ENCODE results near the gene NKAPD1. TPM values are rescaled to one million over a fixed set of nuclear protein-coding genes. Genes with fewer than 3 reads are reported as not detected.

Gene NKAPD1
- total and polyA plus RNA-seq, 9 of the 15 experiments (the other 6 are each of a cell fraction or from before 2014, with no cell fraction given), result 14.1 to 73.5 (median 29.3) TPM

GRCh38 chr11:112086422-112087191 lies 12.5 kb downstream of the NKAPD1 start, which contains the start of the genes SDHD and TIMM8B (continued):
- TF ChIP-seq HMGXB4 (CRISPR knock-in tag; IDR thresholded peaks at IDR 0.05), result peak; percentile 76; the same call in 1 of the 2 replicates
- TF ChIP-seq ASH1L (IDR thresholded peaks at IDR 0.05; ENCODE audit: borderline replicate concordance, low read depth, partially characterized antibody), result peak; percentile 75
- TF ChIP-seq SLC30A9 (CRISPR knock-in tag; IDR thresholded peaks at IDR 0.05), result no peak
- TF ChIP-seq AFF4 (CRISPR knock-in tag; IDR thresholded peaks at IDR 0.05), result no peak
- TF ChIP-seq DDX20 (tag; IDR thresholded peaks at IDR 0.05; ENCODE audit: low read depth), result no peak
- no peak for TF ChIP-seq GTF3C2 (IDR thresholded peaks at IDR 0.05; ENCODE audit: borderline replicate concordance, extremely low read depth, insufficient read length)
- no peak for TF ChIP-seq ARID1B (IDR thresholded peaks at IDR 0.05)
- peak; percentile 91; the same call in 1 of the 2 replicates for TF ChIP-seq TFAP4 (CRISPR knock-in tag; IDR thresholded peaks at IDR 0.05; ENCODE audit: borderline replicate concordance)
- no peak for TF ChIP-seq HDAC6 (IDR thresholded peaks at IDR 0.05; ENCODE audit: low read depth, low read length)
- TF ChIP-seq YY1 (IDR thresholded peaks at IDR 0.05; ENCODE audit: borderline replicate concordance in 1 of 3, control insufficient read depth in 1 of 3, extremely low read depth in 1 of 3, insufficient read depth in 3 of 3, insufficient read length in 1 of 3, insufficient replicate concordance in 2 of 3, low read depth in 1 of 3, low read length in 2 of 3), result peak; percentile 84 to 97 (median 94)
- TF ChIP-seq ZC3H8 (IDR thresholded peaks at IDR 0.05), result no peak
- TF ChIP-seq BRD9 (IDR thresholded peaks at IDR 0.05; ENCODE audit: low read depth, partially characterized antibody), result no peak
- TF ChIP-seq MAFF (IDR thresholded peaks at IDR 0.05; ENCODE audit: low read length), result no peak
- no peak for TF ChIP-seq ZNF384 (IDR thresholded peaks at IDR 0.05; ENCODE audit: low read depth, low read length)
- TF ChIP-seq ZNF408 (CRISPR knock-in tag; IDR thresholded peaks at IDR 0.05; ENCODE audit: low read depth), result no peak
